Astrocyte (in vitro differentiated cells and primary cell): Measurements from ENCODE around the gene TRAPPC10. TPM values are rescaled to one million over a fixed set of nuclear protein-coding genes. Genes with fewer than 3 reads are reported as not detected.

Experiments
- DNase-seq: peaks from one replicate; pipeline ENCODE4 v3.0.0-alpha.2; 2010; ENCODE audit warnings: low read depth
- FAIRE-seq: peaks from 2 replicates; lab custom pipeline; 2011; peaks lifted over from hg19 to GRCh38; lab: Jason Lieb, UNC
- H2AFZ ChIP-seq: 2 replicates; pipeline ENCODE4 v1.6.0; 2012; ENCODE audit warnings: low read depth, low read length, inconsistent platforms
- H3K27ac ChIP-seq: 2 replicates; pipeline ENCODE4 v1.5.1; 2011; ENCODE audit warnings: low read depth, low read length, inconsistent platforms
- H3K27me3 ChIP-seq: 2 replicates; pipeline ENCODE4 v1.6.0; 2011; ENCODE audit warnings: low read length, inconsistent platforms; ENCODE audit not compliant: insufficient read depth
- H3K36me3 ChIP-seq: 2 replicates; pipeline ENCODE4 v1.5.1; 2011; ENCODE audit warnings: low read length, inconsistent platforms; ENCODE audit not compliant: insufficient read depth
- H3K4me1 ChIP-seq: 2 replicates; pipeline ENCODE4 v1.5.1; 2011; ENCODE audit warnings: low read length, inconsistent platforms; ENCODE audit not compliant: insufficient read depth
- H3K4me2 ChIP-seq: 2 replicates; pipeline ENCODE4 v1.6.0; 2012; ENCODE audit warnings: low read length, inconsistent platforms
- H3K4me3 ChIP-seq: 2 replicates; pipeline ENCODE4 v1.5.1; 2011; ENCODE audit warnings: low read depth, mild to moderate bottlenecking, low read length, inconsistent platforms; ENCODE audit not compliant: insufficient read depth
- H3K79me2 ChIP-seq: 2 replicates; pipeline ENCODE4 v1.6.0; 2012; ENCODE audit warnings: mild to moderate bottlenecking, low read length, inconsistent platforms; ENCODE audit not compliant: insufficient read depth
- H3K9ac ChIP-seq: 2 replicates; pipeline ENCODE4 v1.6.0; 2012; ENCODE audit warnings: mild to moderate bottlenecking, low read length, inconsistent platforms
- H3K9me3 ChIP-seq: 2 replicates; pipeline ENCODE4 v1.5.1; 2012; ENCODE audit warnings: low read depth, mild to moderate bottlenecking, low read length, inconsistent platforms; ENCODE audit not compliant: insufficient read depth
- H4K20me1 ChIP-seq: 2 replicates; pipeline ENCODE4 v1.6.0; 2012; ENCODE audit warnings: low read length, inconsistent platforms; ENCODE audit not compliant: insufficient read depth
- H3K27ac Mint-ChIP-seq: one replicate; pipeline ENCODE4 v1.8.0; 2021; ENCODE audit warnings: mild to moderate bottlenecking, mixed read lengths; ENCODE audit not compliant: unreplicated experiment
- H3K27me3 Mint-ChIP-seq: one replicate; pipeline ENCODE4 v1.8.0; 2021; ENCODE audit warnings: low read depth, mixed read lengths; ENCODE audit not compliant: unreplicated experiment
- H3K36me3 Mint-ChIP-seq: one replicate; pipeline ENCODE4 v1.8.0; 2021; ENCODE audit warnings: low read depth, mixed read lengths; ENCODE audit not compliant: unreplicated experiment
- H3K4me1 Mint-ChIP-seq: one replicate; pipeline ENCODE4 v1.8.0; 2021; ENCODE audit warnings: low read depth, mixed read lengths; ENCODE audit not compliant: unreplicated experiment
- H3K4me3 Mint-ChIP-seq: one replicate; pipeline ENCODE4 v1.8.0; 2021; ENCODE audit warnings: mild to moderate bottlenecking, moderate library complexity, mixed read lengths; ENCODE audit not compliant: unreplicated experiment
- H3K9me3 Mint-ChIP-seq: one replicate; pipeline ENCODE4 v1.8.0; 2021; ENCODE audit warnings: mild to moderate bottlenecking, mixed read lengths; ENCODE audit not compliant: unreplicated experiment
- EZH2 ChIP-seq: IDR thresholded peaks from 2 replicates; pipeline ENCODE4 v1.6.1; 2012; ENCODE audit warnings: mild to moderate bottlenecking, low read length, inconsistent platforms; ENCODE audit not compliant: insufficient read depth
- total RNA-seq: library from RNA; stranded (reverse); gene quantifications from 2 replicates; pipeline ENCODE4 v1.2.1, GENCODE V29; 2021
- TF ChIP-seq, protein P1 (sequence below): IDR thresholded peaks from 2 replicates; pipeline ENCODE4 v1.5.1; 2011; ENCODE audit warnings: low read depth, mild to moderate bottlenecking, inconsistent platforms, low read length, moderate library complexity; ENCODE audit not compliant: insufficient read depth

TRAPPC10 gene
- total RNA-seq, 1 donor from 2014 or later = 45.7 TPM

- no peak overlapping the region for H3K4me3 ChIP-seq
- H3K9ac ChIP-seq = no peak overlapping the region
- DNase-seq = no peak
- H4K20me1 ChIP-seq = peaks cover 8% of the 10 kb centered on the region
- no peaks in the 10 kb centered on the region for H3K27me3 Mint-ChIP-seq
- H3K4me1 Mint-ChIP-seq = no peaks in the 10 kb centered on the region
- H3K36me3 ChIP-seq = no peaks in the 10 kb centered on the region
- no peak overlapping the region for H2AFZ ChIP-seq
- peaks cover 13% of the 10 kb centered on the region for H3K36me3 Mint-ChIP-seq
- no peaks in the 10 kb centered on the region for H3K79me2 ChIP-seq
- peaks cover 4% of the 10 kb centered on the region for H3K4me1 ChIP-seq
- FAIRE-seq = no peak
- no peak overlapping the region for H3K4me3 Mint-ChIP-seq
- no peaks in the 10 kb centered on the region for H3K9me3 Mint-ChIP-seq
- H3K4me2 ChIP-seq = no peak overlapping the region
- no peak overlapping the region for H3K27ac Mint-ChIP-seq
- H3K27ac ChIP-seq = no peak overlapping the region
- H3K27me3 ChIP-seq = no peaks in the 10 kb centered on the region
- TF ChIP-seq, protein P1, sequence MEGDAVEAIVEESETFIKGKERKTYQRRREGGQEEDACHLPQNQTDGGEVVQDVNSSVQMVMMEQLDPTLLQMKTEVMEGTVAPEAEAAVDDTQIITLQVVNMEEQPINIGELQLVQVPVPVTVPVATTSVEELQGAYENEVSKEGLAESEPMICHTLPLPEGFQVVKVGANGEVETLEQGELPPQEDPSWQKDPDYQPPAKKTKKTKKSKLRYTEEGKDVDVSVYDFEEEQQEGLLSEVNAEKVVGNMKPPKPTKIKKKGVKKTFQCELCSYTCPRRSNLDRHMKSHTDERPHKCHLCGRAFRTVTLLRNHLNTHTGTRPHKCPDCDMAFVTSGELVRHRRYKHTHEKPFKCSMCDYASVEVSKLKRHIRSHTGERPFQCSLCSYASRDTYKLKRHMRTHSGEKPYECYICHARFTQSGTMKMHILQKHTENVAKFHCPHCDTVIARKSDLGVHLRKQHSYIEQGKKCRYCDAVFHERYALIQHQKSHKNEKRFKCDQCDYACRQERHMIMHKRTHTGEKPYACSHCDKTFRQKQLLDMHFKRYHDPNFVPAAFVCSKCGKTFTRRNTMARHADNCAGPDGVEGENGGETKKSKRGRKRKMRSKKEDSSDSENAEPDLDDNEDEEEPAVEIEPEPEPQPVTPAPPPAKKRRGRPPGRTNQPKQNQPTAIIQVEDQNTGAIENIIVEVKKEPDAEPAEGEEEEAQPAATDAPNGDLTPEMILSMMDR = no peak
- TF ChIP-seq EZH2 = no peak
- H3K9me3 ChIP-seq = no peaks in the 10 kb centered on the region
Measured at GRCh38 chr21:43971992-43972255, 40.2 kb upstream of the TRAPPC10 start.

GRCh38 chr21:43972850-43973633 is 39.1 kb upstream of the TRAPPC10 start:
- no peak overlapping the region for H3K4me3 Mint-ChIP-seq
- DNase-seq (no peak), FAIRE-seq (no peak)
- H3K4me3 ChIP-seq = no peak overlapping the region
- no peak overlapping the region for H2AFZ ChIP-seq
- peaks cover 8% of the 10 kb centered on the region for H4K20me1 ChIP-seq
- no peak overlapping the region for H3K9ac ChIP-seq
- TF ChIP-seq, protein P1 = no peak
- TF ChIP-seq EZH2 = no peak
- no peak overlapping the region for H3K4me2 ChIP-seq
- H3K27ac ChIP-seq = no peak overlapping the region
- no peaks in the 10 kb centered on the region for H3K9me3 Mint-ChIP-seq
- no peaks in the 10 kb centered on the region for H3K27me3 ChIP-seq
- no peaks in the 10 kb centered on the region for H3K27me3 Mint-ChIP-seq
- no peaks in the 10 kb centered on the region for H3K9me3 ChIP-seq
- H3K79me2 ChIP-seq = no peaks in the 10 kb centered on the region
- no peak overlapping the region for H3K27ac Mint-ChIP-seq
- H3K4me1 ChIP-seq = peaks cover 4% of the 10 kb centered on the region
- H3K36me3 Mint-ChIP-seq = peaks cover 13% of the 10 kb centered on the region
- no peaks in the 10 kb centered on the region for H3K4me1 Mint-ChIP-seq
- no peaks in the 10 kb centered on the region for H3K36me3 ChIP-seq

DNA sequence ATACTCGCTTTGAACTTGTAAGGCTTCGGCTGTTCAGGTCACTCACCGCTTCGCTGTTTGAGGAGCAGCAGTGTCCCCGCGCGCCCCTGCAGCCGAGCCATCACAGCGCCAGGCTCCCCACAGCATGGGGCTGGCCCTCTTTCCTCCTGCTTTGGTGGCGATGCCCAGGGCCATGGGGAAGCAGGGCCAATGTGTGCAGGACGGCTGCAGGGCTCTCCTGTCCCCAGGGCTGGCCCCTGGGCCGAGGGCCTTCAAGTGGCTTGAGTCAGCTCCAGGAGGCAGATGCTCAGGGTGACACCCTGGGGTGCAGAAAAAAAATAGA is 38.5 kb upstream of the TRAPPC10 start:
- Histone ChIP-seq H3K4me1 (peaks cover 4% of the 10 kb centered on the region), H2AFZ (no peak overlapping the region), H3K9ac (no peak overlapping the region), H3K27me3 (no peaks in the 10 kb centered on the region), H3K79me2 (no peaks in the 10 kb centered on the region), H3K4me3 (no peak overlapping the region), H3K27ac (no peak overlapping the region), H3K36me3 (peaks cover 3% of the 10 kb centered on the region), H4K20me1 (peaks cover 8% of the 10 kb centered on the region), H3K4me2 (no peak overlapping the region), H3K9me3 (no peaks in the 10 kb centered on the region)
- no peak for DNase-seq
- no peak overlapping the region for H3K4me3 Mint-ChIP-seq
- no peaks in the 10 kb centered on the region for H3K27me3 Mint-ChIP-seq
- TF ChIP-seq EZH2 = no peak
- TF ChIP-seq, protein P1 = no peak
- H3K27ac Mint-ChIP-seq = no peak overlapping the region
- FAIRE-seq = no peak
- no peaks in the 10 kb centered on the region for H3K4me1 Mint-ChIP-seq
- H3K9me3 Mint-ChIP-seq = no peaks in the 10 kb centered on the region
- peaks cover 12% of the 10 kb centered on the region for H3K36me3 Mint-ChIP-seq
